Keratinocyte (primary cell): ENCODE data around the gene SLC25A21. TPM values are rescaled to one million over a fixed set of nuclear protein-coding genes. Genes with fewer than 3 reads are reported as not detected.

Experiments
- DNase-seq: peaks from one replicate; pipeline ENCODE4 v3.0.0-alpha.2; 2011; ENCODE audit warnings: low read depth, missing footprints, low spot score
- FAIRE-seq: peaks from 2 replicates; lab custom pipeline; 2011; peaks lifted over from hg19 to GRCh38; lab: Jason Lieb, UNC
- H2AFZ ChIP-seq: 2 replicates; pipeline ENCODE4 v1.6.0; 2012; ENCODE audit warnings: low read length, control low read depth, inconsistent platforms; ENCODE audit not compliant: control insufficient read depth
- H3K27ac ChIP-seq: 2 replicates; pipeline ENCODE4 v1.5.1; 2011; ENCODE audit warnings: low read length; ENCODE audit not compliant: control insufficient read depth, insufficient read depth
- H3K27me3 ChIP-seq: 3 replicates; pipeline ENCODE4 v1.6.0; 2011; ENCODE audit warnings: low read length; ENCODE audit not compliant: control insufficient read depth, insufficient read depth; ENCODE audit errors: extremely low read depth
- H3K36me3 ChIP-seq, 2 experiments: 2 replicates in 1 of 2; 3 replicates in 1 of 2; pipeline ENCODE4 v1.5.1; 2011; ENCODE audit warnings: low read length in 2 of 2, mild to moderate bottlenecking in 1 of 2; ENCODE audit not compliant: control insufficient read depth in 2 of 2, insufficient read depth in 2 of 2; ENCODE audit errors: extremely low read depth in 1 of 2
- H3K4me1 ChIP-seq: 3 replicates; pipeline ENCODE4 v1.5.1; 2011; ENCODE audit warnings: low read length; ENCODE audit not compliant: control insufficient read depth, insufficient read depth; ENCODE audit errors: extremely low read depth
- H3K4me2 ChIP-seq: 3 replicates; pipeline ENCODE4 v1.6.0; 2011; ENCODE audit warnings: low read depth, low read length; ENCODE audit not compliant: control insufficient read depth, insufficient read depth; ENCODE audit errors: extremely low read depth
- H3K4me3 ChIP-seq, 3 experiments: fragments of 200-600 bp in 1 of 3; sonication (generic) in 1 of 3; 2 replicates in 2 of 3; 3 replicates in 1 of 3; pipeline ENCODE4 v1.5.1; 2011 to 2016; ENCODE audit warnings: low read length in 3 of 3, mild to moderate bottlenecking in 3 of 3, control low read depth in 2 of 3, inconsistent platforms in 1 of 3, low read depth in 1 of 3, mixed read lengths in 1 of 3, mixed run types in 1 of 3, moderate library complexity in 1 of 3; ENCODE audit not compliant: control insufficient read depth in 2 of 3, insufficient read depth in 2 of 3; ENCODE audit errors: extremely low read depth in 1 of 3
- H3K79me2 ChIP-seq: 2 replicates; pipeline ENCODE4 v1.6.0; 2012; ENCODE audit warnings: low read length; ENCODE audit not compliant: control insufficient read depth, insufficient read depth
- H3K9ac ChIP-seq: 3 replicates; pipeline ENCODE4 v1.6.0; 2011; ENCODE audit warnings: low read length; ENCODE audit not compliant: control insufficient read depth, insufficient read depth; ENCODE audit errors: extremely low read depth
- H3K9me1 ChIP-seq: 3 replicates; pipeline ENCODE4 v1.6.0; 2011; ENCODE audit warnings: low read length; ENCODE audit not compliant: control insufficient read depth, insufficient read depth; ENCODE audit errors: extremely low read depth
- H3K9me3 ChIP-seq: 2 replicates; pipeline ENCODE4 v1.5.1; 2012; ENCODE audit warnings: low read depth, low read length; ENCODE audit not compliant: control insufficient read depth
- H4K20me1 ChIP-seq: 3 replicates; pipeline ENCODE4 v1.6.0; 2011; ENCODE audit warnings: low read length; ENCODE audit not compliant: control insufficient read depth, insufficient read depth; ENCODE audit errors: extremely low read depth
- EZH2 ChIP-seq: IDR thresholded peaks from one replicate; pipeline ENCODE4 v1.6.1; 2012; ENCODE audit warnings: inconsistent platforms, mild to moderate bottlenecking, low read length, moderate library complexity
- dilution Hi-C: fragments of 300-500 bp; cut with MboI; formaldehyde crosslinking; loops from one replicate; pipeline ENCODE4 v1.7.0; 2020; ENCODE audit warnings: low sequenced_read_pairs; ENCODE audit not compliant: extremely low pct_ligation_motif_present
- polyA plus RNA-seq, 5 experiments: library from polyadenylated mRNA; depleted of rRNA in 3 of 5; stranded (reverse) in 3 of 5; stranded (forward) in 1 of 5; unstranded in 1 of 5; fragments of >200 nt; gene quantifications; 1 replicate in 1 of 5; 2 replicates in 3 of 5; 3 replicates in 1 of 5; pipeline versions ENCODE4 v1.2.1 to v1.2.3, GENCODE V29; 2011 to 2012; ENCODE audit warnings: missing spikeins in 2 of 5, low read depth in 1 of 5, low replicate concordance in 1 of 5
- TF ChIP-seq, protein P1 (sequence below), 3 experiments: IDR thresholded peaks in 1 of 3; conservative IDR thresholded peaks in 1 of 3; optimal IDR thresholded peaks in 1 of 3; 2 replicates in 2 of 3; 3 replicates in 1 of 3; pipeline versions ENCODE3 to v1.5.1; 2011; ENCODE audit warnings: low read length in 3 of 3, mild to moderate bottlenecking in 3 of 3, moderate library complexity in 2 of 3, control low read depth in 1 of 3, inconsistent platforms in 1 of 3; ENCODE audit not compliant: insufficient read depth in 2 of 3; ENCODE audit errors: extremely low read depth in 1 of 3

The SLC25A21 gene
- polyA plus RNA-seq, 1 donor (not counting 4 experiments of a cell fraction or from before 2014, with no cell fraction given): 0.66 TPM

DNA sequence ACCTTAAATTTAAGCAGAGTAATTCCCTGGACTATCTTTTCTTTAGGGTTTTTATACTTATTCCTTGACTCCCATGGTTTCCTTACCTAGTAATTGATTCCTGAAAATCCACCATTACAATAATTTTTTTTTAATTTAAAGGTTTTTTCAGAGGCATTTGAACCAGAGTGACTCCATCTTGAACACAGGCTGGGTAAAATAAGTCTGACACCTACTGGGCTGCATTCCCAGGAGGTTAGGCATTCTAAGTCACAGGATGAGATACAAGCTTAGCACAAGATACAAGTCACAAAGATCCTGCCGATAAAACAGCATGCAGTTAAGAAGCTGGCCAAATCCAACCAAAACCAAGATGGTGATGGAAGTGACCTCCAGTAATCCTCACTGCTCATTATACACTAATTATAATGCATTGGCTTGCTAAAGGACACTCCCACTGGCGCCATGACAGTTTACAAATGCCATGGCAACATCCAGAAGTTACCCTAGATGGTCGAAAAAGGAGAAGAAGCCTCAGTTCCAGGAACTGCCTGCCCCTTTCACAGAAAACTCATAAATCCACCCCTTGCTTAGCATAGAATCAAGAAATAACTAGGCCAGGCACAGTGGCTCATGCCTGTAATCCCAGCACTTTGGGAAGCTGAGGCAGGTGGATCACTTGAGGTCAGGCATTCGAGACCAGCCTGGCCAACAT, 53.6 kb downstream of the SLC25A21 start:
- H3K27ac ChIP-seq: no peak overlapping the region
- no peak overlapping the region for H3K4me2 ChIP-seq
- no peaks in the 10 kb centered on the region for H3K79me2 ChIP-seq
- H3K36me3 ChIP-seq: no peaks in the 10 kb centered on the region
- dilution Hi-C loops: loop anchor here (25.0 kb wide), 1 partner anchor 482 kb away; no protein-coding TSS in a partner anchor
- DNase-seq: no peak
- H3K9me1 ChIP-seq: no peaks in the 10 kb centered on the region
- TF ChIP-seq EZH2: no peak
- TF ChIP-seq, protein P1, sequence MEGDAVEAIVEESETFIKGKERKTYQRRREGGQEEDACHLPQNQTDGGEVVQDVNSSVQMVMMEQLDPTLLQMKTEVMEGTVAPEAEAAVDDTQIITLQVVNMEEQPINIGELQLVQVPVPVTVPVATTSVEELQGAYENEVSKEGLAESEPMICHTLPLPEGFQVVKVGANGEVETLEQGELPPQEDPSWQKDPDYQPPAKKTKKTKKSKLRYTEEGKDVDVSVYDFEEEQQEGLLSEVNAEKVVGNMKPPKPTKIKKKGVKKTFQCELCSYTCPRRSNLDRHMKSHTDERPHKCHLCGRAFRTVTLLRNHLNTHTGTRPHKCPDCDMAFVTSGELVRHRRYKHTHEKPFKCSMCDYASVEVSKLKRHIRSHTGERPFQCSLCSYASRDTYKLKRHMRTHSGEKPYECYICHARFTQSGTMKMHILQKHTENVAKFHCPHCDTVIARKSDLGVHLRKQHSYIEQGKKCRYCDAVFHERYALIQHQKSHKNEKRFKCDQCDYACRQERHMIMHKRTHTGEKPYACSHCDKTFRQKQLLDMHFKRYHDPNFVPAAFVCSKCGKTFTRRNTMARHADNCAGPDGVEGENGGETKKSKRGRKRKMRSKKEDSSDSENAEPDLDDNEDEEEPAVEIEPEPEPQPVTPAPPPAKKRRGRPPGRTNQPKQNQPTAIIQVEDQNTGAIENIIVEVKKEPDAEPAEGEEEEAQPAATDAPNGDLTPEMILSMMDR (optimal IDR thresholded peaks at IDR 0.05 in 1 of 3, IDR thresholded peaks at IDR 0.05 in 1 of 3, conservative IDR thresholded peaks at IDR 0.05 in 1 of 3; ENCODE audit: extremely low read depth in 1 of 3, insufficient read depth in 2 of 3, low read length in 3 of 3): no peak
- no peaks in the 10 kb centered on the region for H3K9me3 ChIP-seq
- no peak overlapping the region for H3K4me3 ChIP-seq
- no peak overlapping the region for H2AFZ ChIP-seq
- H3K4me1 ChIP-seq: peaks cover 17% of the 10 kb centered on the region
- H4K20me1 ChIP-seq: no peaks in the 10 kb centered on the region
- FAIRE-seq: no peak
- no peaks in the 10 kb centered on the region for H3K27me3 ChIP-seq
- no peak overlapping the region for H3K9ac ChIP-seq

- TF ChIP-seq EZH2: no peak
- TF ChIP-seq, protein P1 (optimal IDR thresholded peaks at IDR 0.05 in 1 of 3, IDR thresholded peaks at IDR 0.05 in 1 of 3, conservative IDR thresholded peaks at IDR 0.05 in 1 of 3; ENCODE audit: extremely low read depth in 1 of 3, insufficient read depth in 2 of 3, low read length in 3 of 3): peak in 2 of 3 experiments; percentile 39 to 46
- dilution Hi-C loops: loop anchor here (25.0 kb wide), 1 partner anchor 480 kb away; no protein-coding TSS in a partner anchor
- Histone ChIP-seq H3K36me3 (no peaks in the 10 kb centered on the region), H3K27me3 (no peaks in the 10 kb centered on the region), H3K9ac (no peak overlapping the region), H3K79me2 (no peaks in the 10 kb centered on the region), H2AFZ (no peak overlapping the region), H3K4me1 (peaks cover 15% of the 10 kb centered on the region), H3K9me3 (no peaks in the 10 kb centered on the region), H3K4me3 (no peak overlapping the region), H3K9me1 (no peaks in the 10 kb centered on the region), H3K4me2 (peak overlapping the region; percentile 38), H4K20me1 (no peaks in the 10 kb centered on the region), H3K27ac (no peak overlapping the region)
- FAIRE-seq: peak; percentile 66
- no peak for DNase-seq
These were observed 55.2 kb downstream of the SLC25A21 start for GRCh38 chr14:37116933-37117849.
